ENCODE measurements around the gene PXMP4.
"Not testable (repeated sequence)": the region's sequence is repeated elsewhere in the genome, so short reads cannot be mapped to it uniquely, and the experiment has no call there.

The PXMP4 gene

GRCh38 chr20:33719989-33720709, at the start of gene PXMP4:
Gene PXMP4 (minus strand): TSS chr20:33720310. CDS start chr20:33720207, 103 bp downstream.
- DNase-seq (ENCODE audit: low read depth): peak; percentile 65

- no peak for DNase-seq (ENCODE audit: low read depth)
Observed at GRCh38 chr20:33769043-33769442, 48.9 kb upstream of the PXMP4 start.

- no peak for DNase-seq (ENCODE audit: low read depth)
Observed at GRCh38 chr20:33767777-33768138, 47.6 kb upstream of the PXMP4 start.

GRCh38 chr20:33766686-33767085, 46.6 kb upstream of the PXMP4 start:
- DNase-seq (ENCODE audit: low read depth): no peak

- no peak for DNase-seq (ENCODE audit: low read depth)
Observed at GRCh38 chr20:33765592-33765991, 45.5 kb upstream of the PXMP4 start.

- DNase-seq (ENCODE audit: low read depth): no peak
Observed at GRCh38 chr20:33765099-33765498, 45.0 kb upstream of the PXMP4 start.

GRCh38 chr20:33761698-33762250, 41.7 kb upstream of the PXMP4 start:
- no peak for DNase-seq (ENCODE audit: low read depth)

GRCh38 chr20:33757458-33757857, 37.3 kb upstream of the PXMP4 start:
- no peak for DNase-seq (ENCODE audit: low read depth)

GRCh38 chr20:33757046-33757445, 36.9 kb upstream of the PXMP4 start:
- no peak for DNase-seq (ENCODE audit: low read depth)

- not testable (repeated sequence) for DNase-seq (ENCODE audit: low read depth)
Observed at GRCh38 chr20:33755936-33756490, 35.9 kb upstream of the PXMP4 start.

GRCh38 chr20:33753763-33754162, 33.7 kb upstream of the PXMP4 start:
- no peak for DNase-seq (ENCODE audit: low read depth)

GRCh38 chr20:33753143-33753542, 33.0 kb upstream of the PXMP4 start:
- DNase-seq (ENCODE audit: low read depth): no peak

GRCh38 chr20:33751775-33752174, 31.7 kb upstream of the PXMP4 start:
- DNase-seq (ENCODE audit: low read depth): no peak

GRCh38 chr20:33746325-33746998, 26.4 kb upstream of the PXMP4 start:
- no peak for DNase-seq (ENCODE audit: low read depth)

GRCh38 chr20:33744773-33745385, 24.8 kb upstream of the PXMP4 start:
- no peak for DNase-seq (ENCODE audit: low read depth)

GRCh38 chr20:33744181-33744580, 24.1 kb upstream of the PXMP4 start:
- no peak for DNase-seq (ENCODE audit: low read depth)

GRCh38 chr20:33740189-33740588, 20.1 kb upstream of the PXMP4 start:
- DNase-seq (ENCODE audit: low read depth): no peak

GRCh38 chr20:33739493-33739892, 19.4 kb upstream of the PXMP4 start:
- no peak for DNase-seq (ENCODE audit: low read depth)

GRCh38 chr20:33736962-33737361, 16.9 kb upstream of the PXMP4 start:
- no peak for DNase-seq (ENCODE audit: low read depth)

- no peak for DNase-seq (ENCODE audit: low read depth)
Observed at GRCh38 chr20:33733654-33734576, 13.8 kb upstream of the PXMP4 start.

GRCh38 chr20:33732166-33732970, 12.3 kb upstream of the PXMP4 start:
- DNase-seq (ENCODE audit: low read depth): peak; percentile 49

Measured in stimulated activated CD8-positive, alpha-beta memory T cell treated with anti-CD3 and anti-CD28 coated beads, Interleukin-7, amount 100 ng/mL, for 24 hours (primary cell).